K562 (cell line): ENCODE measurements around the gene APIP.

Experiments used
- CTCF ChIP-seq, 3 experiments: IDR thresholded peaks in 2 of 3; conservative IDR thresholded peaks in 1 of 3; 2 replicates each; pipeline ENCODE4 v1.5.1; 2011 to 2012; ENCODE audit warnings: low read length in 3 of 3, mild to moderate bottlenecking in 3 of 3, control low read depth in 2 of 3, improper control_type of control experiment in 1 of 3, inconsistent platforms in 1 of 3, low read depth in 1 of 3, mixed read lengths in 1 of 3, moderate library complexity in 1 of 3; ENCODE audit not compliant: insufficient read depth in 2 of 3
- KLF16 ChIP-seq: IDR thresholded peaks from 2 replicates; pipeline ENCODE4 v1.6.1; 2016; ENCODE audit warnings: antibody characterized with exemption
- PHF8 ChIP-seq: fragments of 200-600 bp; sonication (generic); IDR thresholded peaks from 2 replicates; pipeline ENCODE4 v1.6.1; 2012; ENCODE audit warnings: mixed run types, mild to moderate bottlenecking, inconsistent platforms, low read length, moderate library complexity, borderline replicate concordance
- RBM39 ChIP-seq: fragments of 200-400 bp; formaldehyde crosslinking; optimal IDR thresholded peaks from 2 replicates; pipeline ENCODE3; 2018; ENCODE audit warnings: low read depth, low read length
- RHOXF2B ChIP-seq: fragments of 250-450 bp; sonication (Bioruptor Pico); conservative IDR thresholded peaks from 2 replicates; pipeline ENCODE4 v1.5.1; 2021
- SMAD2 ChIP-seq: fragments of 150-350 bp; IDR thresholded peaks from 2 replicates; pipeline ENCODE4 v1.6.1; 2014; ENCODE audit warnings: low read depth, mild to moderate bottlenecking, low read length
- STAT6 ChIP-seq: sonication (generic); formaldehyde crosslinking; IDR thresholded peaks from 2 replicates; pipeline ENCODE4 v1.8.1; 2023; ENCODE audit warnings: mild to moderate bottlenecking, missing genetic modification reagents
- TCF7L2 ChIP-seq: fragments of 150-350 bp; IDR thresholded peaks from 2 replicates; pipeline ENCODE4 v1.6.1; 2016; ENCODE audit warnings: low read depth, mild to moderate bottlenecking, low read length, moderate library complexity
- TF ChIP-seq, protein P1 (sequence below): fragments of 250-450 bp; sonication (Bioruptor Pico); IDR thresholded peaks from 2 replicates; pipeline ENCODE4 v1.6.1; 2021; ENCODE audit warnings: mild to moderate bottlenecking

DNA sequence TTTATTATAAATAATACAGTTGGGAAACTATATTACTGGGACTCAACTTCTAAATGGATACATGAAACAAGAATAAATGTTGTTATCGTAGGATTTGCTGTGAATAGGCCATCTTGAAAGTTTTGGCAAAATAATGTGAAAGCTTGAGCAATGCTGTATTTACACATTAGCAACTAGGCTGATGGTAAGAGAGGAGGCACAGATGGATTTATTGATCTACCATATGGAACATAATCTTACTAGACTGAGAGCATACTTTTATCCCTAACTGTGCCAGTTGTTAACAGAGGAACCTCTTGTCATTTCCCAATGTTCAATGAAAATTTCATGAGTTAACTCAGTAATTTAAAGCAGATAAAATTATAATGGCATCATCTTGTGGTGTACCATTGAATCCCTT is 22.8 kb downstream of the APIP start:
- no peak for TF ChIP-seq STAT6 (CRISPR knock-in tag)
- TF ChIP-seq, protein P1, sequence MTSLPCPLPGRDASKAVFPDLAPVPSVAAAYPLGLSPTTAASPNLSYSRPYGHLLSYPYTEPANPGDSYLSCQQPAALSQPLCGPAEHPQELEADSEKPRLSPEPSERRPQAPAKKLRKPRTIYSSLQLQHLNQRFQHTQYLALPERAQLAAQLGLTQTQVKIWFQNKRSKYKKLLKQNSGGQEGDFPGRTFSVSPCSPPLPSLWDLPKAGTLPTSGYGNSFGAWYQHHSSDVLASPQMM, result no peak
- no peak for TF ChIP-seq KLF16
- TF ChIP-seq RBM39, result no peak
- TF ChIP-seq PHF8, result no peak
- TF ChIP-seq RHOXF2B (CRISPR knock-in tag), result no peak
- no peak for TF ChIP-seq TCF7L2
- TF ChIP-seq CTCF (IDR thresholded peaks at IDR 0.05 in 2 of 3, conservative IDR thresholded peaks at IDR 0.05 in 1 of 3; ENCODE audit: insufficient read depth in 2 of 3, low read depth in 1 of 3, low read length in 3 of 3), result no peak
- no peak for TF ChIP-seq SMAD2
